Gastrocnemius medialis (tissue), 4 donors: ENCODE results near the gene RAB26. TPM values are rescaled to one million over a fixed set of nuclear protein-coding genes. Genes with fewer than 3 reads are reported as not detected.

Experiments used
- ATAC-seq, 2 donors: fragments of 150-250 bp; one replicate each; pipeline ENCODE4 v1.9.1; 2016
- DNase-seq, 2 donors: peaks; one replicate each; pipeline ENCODE4 v3.0.0-alpha.2; 2019
- H3K27ac ChIP-seq, 4 donors: fragments of 200-600 bp; sonication (generic); 1 replicate in 1 of 4; 2 replicates in 3 of 4; pipeline ENCODE4 v1.5.1; 2016 to 2018; ENCODE audit warnings: mild to moderate bottlenecking in 2 of 4, moderate library complexity in 1 of 4
- H3K27me3 ChIP-seq, 3 donors: fragments of 200-600 bp; sonication (generic) in 2 of 3; 1 replicate in 1 of 3; 2 replicates in 2 of 3; pipeline versions ENCODE4 v1.5.1 to v1.6.0; 2016 to 2019; ENCODE audit warnings: mild to moderate bottlenecking in 1 of 3, moderate library complexity in 1 of 3
- H3K36me3 ChIP-seq, 2 donors: fragments of 200-600 bp; sonication (generic) in 1 of 2; one replicate each; pipeline ENCODE4 v1.5.1; 2017 to 2018
- H3K4me1 ChIP-seq, 2 donors: fragments of 200-600 bp; sonication (generic) in 1 of 2; one replicate each; pipeline ENCODE4 v1.5.1; 2016 to 2017; ENCODE audit warnings: mild to moderate bottlenecking in 2 of 2
- H3K4me3 ChIP-seq, 4 donors: fragments of 200-600 bp; sonication (generic) in 3 of 4; 1 replicate in 1 of 4; 2 replicates in 3 of 4; pipeline ENCODE4 v1.5.1; 2016 to 2019; ENCODE audit warnings: mild to moderate bottlenecking in 2 of 4
- H3K9me3 ChIP-seq, 3 donors: fragments of 200-600 bp; sonication (generic) in 2 of 3; 1 replicate in 1 of 3; 2 replicates in 2 of 3; pipeline ENCODE4 v1.5.1; 2016 to 2019
- POLR2A ChIP-seq, 2 donors: fragments of 450-650 bp; IDR thresholded peaks; one replicate each; pipeline ENCODE4 v1.6.1; 2017; ENCODE audit warnings: antibody characterized with exemption in 2 of 2, mild to moderate bottlenecking in 2 of 2, moderate library complexity in 2 of 2
- in situ Hi-C, 4 donors: fragments of 200-750 bp; cut with MboI; loops; one replicate each; pipeline versions ENCODE4 v1.15.0 to v1.8.0; 2017; ENCODE audit warnings: low sequenced_read_pairs in 4 of 4
- intact Hi-C: fragments of 100-400 bp; cut with DNase I; formaldehyde crosslinking; loops from one replicate; pipeline ENCODE4 v1.15.1; 2023; ENCODE audit warnings: low total_unique reads
- total RNA-seq, 4 donors: library from RNA; depleted of rRNA; stranded (reverse); fragments of >200 nt; gene quantifications; one replicate each; pipeline versions ENCODE4 v1.1.0 to v1.2.3, GENCODE V29; 2016
- TF ChIP-seq, protein P1 (sequence below), 5 experiments: fragments of 450-650 bp in 3 of 5; fragments of 200-600 bp in 2 of 5; sonication (generic) in 2 of 5; IDR thresholded peaks in 4 of 5; conservative IDR thresholded peaks in 1 of 5; 1 replicate in 4 of 5; 2 replicates in 1 of 5; pipeline ENCODE4 v1.5.1; 2016 to 2019; ENCODE audit warnings: antibody characterized with exemption in 5 of 5, mild to moderate bottlenecking in 3 of 5, moderate library complexity in 3 of 5

Gene RAB26
- total RNA-seq, 4 donors from 2014 or later = 1.3 to 4.2 TPM; not detected in 2

- ATAC-seq = no peak
Observed at GRCh38 chr16:2181952-2182351, 33.5 kb downstream of the RAB26 start.

GRCh38 chr16:2183671-2184070, 35.2 kb downstream of the RAB26 start:
- Histone ChIP-seq H3K36me3 (no peaks in the 10 kb centered on the region), H3K9me3 (no peaks in the 10 kb centered on the region), H3K4me3 (no peak overlapping the region), H3K27ac (no peak overlapping the region), H3K4me1 (no peaks in the 10 kb centered on the region), H3K27me3 (no peaks in the 10 kb centered on the region)
- DNase-seq (no peak), ATAC-seq (no peak)
- in situ Hi-C loops (no loop called here), intact Hi-C loops (no loop called here)
- TF ChIP-seq, protein P1, sequence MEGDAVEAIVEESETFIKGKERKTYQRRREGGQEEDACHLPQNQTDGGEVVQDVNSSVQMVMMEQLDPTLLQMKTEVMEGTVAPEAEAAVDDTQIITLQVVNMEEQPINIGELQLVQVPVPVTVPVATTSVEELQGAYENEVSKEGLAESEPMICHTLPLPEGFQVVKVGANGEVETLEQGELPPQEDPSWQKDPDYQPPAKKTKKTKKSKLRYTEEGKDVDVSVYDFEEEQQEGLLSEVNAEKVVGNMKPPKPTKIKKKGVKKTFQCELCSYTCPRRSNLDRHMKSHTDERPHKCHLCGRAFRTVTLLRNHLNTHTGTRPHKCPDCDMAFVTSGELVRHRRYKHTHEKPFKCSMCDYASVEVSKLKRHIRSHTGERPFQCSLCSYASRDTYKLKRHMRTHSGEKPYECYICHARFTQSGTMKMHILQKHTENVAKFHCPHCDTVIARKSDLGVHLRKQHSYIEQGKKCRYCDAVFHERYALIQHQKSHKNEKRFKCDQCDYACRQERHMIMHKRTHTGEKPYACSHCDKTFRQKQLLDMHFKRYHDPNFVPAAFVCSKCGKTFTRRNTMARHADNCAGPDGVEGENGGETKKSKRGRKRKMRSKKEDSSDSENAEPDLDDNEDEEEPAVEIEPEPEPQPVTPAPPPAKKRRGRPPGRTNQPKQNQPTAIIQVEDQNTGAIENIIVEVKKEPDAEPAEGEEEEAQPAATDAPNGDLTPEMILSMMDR (IDR thresholded peaks at IDR 0.05 in 4 of 5, conservative IDR thresholded peaks at IDR 0.05 in 1 of 5) = no peak
- TF ChIP-seq POLR2A (IDR thresholded peaks at IDR 0.05) = no peak

More at GRCh38 chr16:2181952-2182351, 33.5 kb downstream of the RAB26 start:
- intact Hi-C loops (no loop called here), in situ Hi-C loops (no loop called here)
- TF ChIP-seq POLR2A (IDR thresholded peaks at IDR 0.05) = no peak
- TF ChIP-seq, protein P1 (IDR thresholded peaks at IDR 0.05 in 4 of 5, conservative IDR thresholded peaks at IDR 0.05 in 1 of 5) = no peak
- no peak overlapping the region for H3K4me3 ChIP-seq
- no peak overlapping the region for H3K27ac ChIP-seq
- no peak for DNase-seq
- H3K27me3 ChIP-seq = no peaks in the 10 kb centered on the region
- H3K9me3 ChIP-seq = no peaks in the 10 kb centered on the region
- no peaks in the 10 kb centered on the region for H3K4me1 ChIP-seq
- peaks cover 0 to 2% of the 10 kb centered on the region in 2 donors for H3K36me3 ChIP-seq

GRCh38 chr16:2184346-2184745, 35.9 kb downstream of the RAB26 start:
- TF ChIP-seq, protein P1 (IDR thresholded peaks at IDR 0.05 in 4 of 5, conservative IDR thresholded peaks at IDR 0.05 in 1 of 5) = no peak
- TF ChIP-seq POLR2A (IDR thresholded peaks at IDR 0.05) = no peak
- H3K27ac ChIP-seq = no peak overlapping the region
- no peak overlapping the region for H3K4me3 ChIP-seq
- H3K36me3 ChIP-seq = no peaks in the 10 kb centered on the region
- ATAC-seq = no peak
- no peaks in the 10 kb centered on the region for H3K4me1 ChIP-seq
- DNase-seq = no peak
- no peaks in the 10 kb centered on the region for H3K9me3 ChIP-seq
- no peaks in the 10 kb centered on the region for H3K27me3 ChIP-seq
- in situ Hi-C loops = no loop called here
- intact Hi-C loops = no loop called here

- Histone ChIP-seq H3K9me3 (no peaks in the 10 kb centered on the region), H3K36me3 (no peaks in the 10 kb centered on the region), H3K27me3 (no peaks in the 10 kb centered on the region), H3K4me3 (no peak overlapping the region), H3K27ac (no peak overlapping the region), H3K4me1 (no peaks in the 10 kb centered on the region)
- intact Hi-C loops (no loop called here), in situ Hi-C loops (no loop called here)
- no peak for ATAC-seq
- no peak for TF ChIP-seq POLR2A (IDR thresholded peaks at IDR 0.05)
- no peak for DNase-seq
Observed at GRCh38 chr16:2184962-2185361, 36.5 kb downstream of the RAB26 start.

DNA sequence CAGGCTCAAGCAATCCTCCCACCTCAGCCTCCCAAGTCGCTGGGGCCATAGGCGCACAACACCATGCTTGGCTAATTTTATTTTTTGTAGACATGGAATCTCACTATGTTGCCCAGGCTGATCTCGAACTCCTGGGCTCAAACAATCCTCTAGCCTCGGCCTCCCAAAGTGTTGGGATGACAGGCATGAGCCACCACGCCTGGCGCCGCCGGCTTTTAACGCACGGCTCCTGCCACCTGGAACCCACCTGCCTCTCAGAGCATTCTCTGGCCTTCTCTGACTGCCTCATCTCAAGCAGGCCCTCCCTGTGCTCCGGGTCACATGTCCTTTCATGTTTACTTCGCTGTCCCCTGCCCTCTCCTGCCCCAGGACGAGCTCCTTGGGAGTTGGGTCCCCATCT, 37.6 kb downstream of the RAB26 start:
- intact Hi-C loops = no loop called here
- Histone ChIP-seq H3K27me3 (no peaks in the 10 kb centered on the region), H3K4me1 (no peaks in the 10 kb centered on the region), H3K36me3 (no peaks in the 10 kb centered on the region), H3K27ac (no peak overlapping the region), H3K4me3 (no peak overlapping the region), H3K9me3 (no peaks in the 10 kb centered on the region)
- in situ Hi-C loops = no loop called here
- TF ChIP-seq, protein P1 (IDR thresholded peaks at IDR 0.05 in 4 of 5, conservative IDR thresholded peaks at IDR 0.05 in 1 of 5) = no peak
- no peak for TF ChIP-seq POLR2A (IDR thresholded peaks at IDR 0.05)
- ATAC-seq = no peak
- DNase-seq = no peak
